ENCODE data around the gene PPP2R5C. TPM values are rescaled to one million over a fixed set of nuclear protein-coding genes. Genes with fewer than 3 reads are reported as not detected.

Gene PPP2R5C
- total and polyA plus RNA-seq, 4 experiments from 2014 or later: 273 to 620 (median 431) TPM

- H3K27ac ChIP-seq (ENCODE audit: low read depth, low read length): no peak overlapping the region
- intact Hi-C loops (cut with micrococcal nuclease): loop anchor here (5.0 kb wide), 1 partner anchor 372 kb away; the partner anchor contains the start of gene ZNF839
- POLR2A ChIA-PET (ENCODE audit: partially characterized antibody): interaction anchor here (1.1 kb wide), 1 partner anchor 20 kb away, joined by 3 read pairs; no protein-coding TSS in a partner anchor
- H3K27me3 Mint-ChIP-seq: peaks cover 20 to 30% of the 10 kb centered on the region in 2 donors
- H3K27ac Mint-ChIP-seq: peak overlapping the region in 4 of 7 donors; percentile 13 to 75 (median 48)
- peaks cover 0 to 12% of the 10 kb centered on the region in 2 donors for H3K36me3 Mint-ChIP-seq
- peaks cover 13% of the 10 kb centered on the region for H3K4me1 ChIP-seq (ENCODE audit: insufficient read depth, low read length)
- no peak overlapping the region for H3K4me3 ChIP-seq (ENCODE audit: low read length in 2 of 2)
- CTCF ChIA-PET (ENCODE audit: partially characterized antibody): no interaction called here
- no peaks in the 10 kb centered on the region for H3K36me3 ChIP-seq (ENCODE audit: insufficient read depth, low read length)
- H3K4me1 Mint-ChIP-seq: peaks cover 6 to 27% (median 18%) of the 10 kb centered on the region in 4 donors
- DNase-seq: no peak
- H3K9me3 ChIP-seq (ENCODE audit: control insufficient read depth in 1 of 2, low read length in 2 of 2): no peaks in the 10 kb centered on the region
- peak overlapping the region in 2 of 8 donors; percentile 7 to 59 for H3K4me3 Mint-ChIP-seq
- H3K27me3 ChIP-seq (ENCODE audit: insufficient read depth, low read length): peaks cover 5% of the 10 kb centered on the region
- H3K9me3 Mint-ChIP-seq: no peaks in the 10 kb centered on the region
Measured at GRCh38 chr14:101945171-101945570, 183.7 kb downstream of the PPP2R5C start.

- Histone ChIP-seq H3K9me3 (ENCODE audit: control insufficient read depth in 1 of 2, low read length in 2 of 2) (no peaks in the 10 kb centered on the region), H3K27me3 (ENCODE audit: insufficient read depth, low read length) (peaks cover 5% of the 10 kb centered on the region), H3K4me3 (ENCODE audit: low read length in 2 of 2) (peak overlapping the region; percentile 87 to 98), H3K27ac (ENCODE audit: low read depth, low read length) (peak overlapping the region; percentile 94), H3K36me3 (ENCODE audit: insufficient read depth, low read length) (no peaks in the 10 kb centered on the region), H3K4me1 (ENCODE audit: insufficient read depth, low read length) (peaks cover 13% of the 10 kb centered on the region)
- ChIA-PET CTCF (ENCODE audit: partially characterized antibody) (interaction anchor here (1.6 to 1.9 kb wide), 2 partner anchors 132 to 177 kb away, joined by 3 to 8 read pairs; no protein-coding TSS in a partner anchor), POLR2A (ENCODE audit: partially characterized antibody) (interaction anchor here (0.8 to 4.2 kb wide), 7 partner anchors 18 to 415 kb away, joined by 3 to 32 read pairs (median 4); partner anchors contain the start of genes CINP, DYNC1H1 and TECPR2)
- H3K36me3 Mint-ChIP-seq: peaks cover 0 to 12% of the 10 kb centered on the region in 2 donors
- DNase-seq: no peak
- peak overlapping the region; percentile 99 to 100 (median 100) for H3K27ac Mint-ChIP-seq
- H3K27me3 Mint-ChIP-seq: peaks cover 11 to 19% of the 10 kb centered on the region in 2 donors
- intact Hi-C loops (cut with micrococcal nuclease): loop anchor here (5.0 kb wide), 1 partner anchor 370 kb away; the partner anchor contains the start of gene ZNF839
- no peaks in the 10 kb centered on the region for H3K9me3 Mint-ChIP-seq
- peaks cover 6 to 31% (median 21%) of the 10 kb centered on the region in 4 donors for H3K4me1 Mint-ChIP-seq
- H3K4me3 Mint-ChIP-seq: peak overlapping the region; percentile 92 to 99 (median 96)
Measured at GRCh38 chr14:101947577-101947903, 186.0 kb downstream of the PPP2R5C start.

GRCh38 chr14:101947904-101948665 is 186.6 kb downstream of the PPP2R5C start:
- Histone ChIP-seq H3K27me3 (ENCODE audit: insufficient read depth, low read length) (peaks cover 5% of the 10 kb centered on the region), H3K9me3 (ENCODE audit: control insufficient read depth in 1 of 2, low read length in 2 of 2) (no peaks in the 10 kb centered on the region), H3K4me1 (ENCODE audit: insufficient read depth, low read length) (peaks cover 13% of the 10 kb centered on the region), H3K36me3 (ENCODE audit: insufficient read depth, low read length) (no peaks in the 10 kb centered on the region), H3K4me3 (ENCODE audit: low read length in 2 of 2) (peak overlapping the region; percentile 87 to 98), H3K27ac (ENCODE audit: low read depth, low read length) (peak overlapping the region; percentile 94)
- Mint-ChIP-seq H3K4me1 (peaks cover 6 to 31% (median 21%) of the 10 kb centered on the region in 4 donors), H3K4me3 (peak overlapping the region; percentile 92 to 99 (median 96)), H3K36me3 (peaks cover 0 to 12% of the 10 kb centered on the region in 2 donors), H3K9me3 (no peaks in the 10 kb centered on the region), H3K27ac (peak overlapping the region; percentile 99 to 100 (median 100)), H3K27me3 (peaks cover 9 to 16% of the 10 kb centered on the region in 2 donors)
- ChIA-PET CTCF (ENCODE audit: partially characterized antibody) (interaction anchor here (0.9 to 1.9 kb wide), 7 partner anchors 11 to 241 kb away, joined by 3 to 8 read pairs (median 4); partner anchors contain the start of gene DYNC1H1), POLR2A (ENCODE audit: partially characterized antibody) (interaction anchor here (0.5 to 4.2 kb wide), 25 partner anchors 12 to 414 kb away, joined by 3 to 32 read pairs (median 4); partner anchors contain the start of genes CINP, DYNC1H1 and TECPR2)
- intact Hi-C loops (cut with micrococcal nuclease): loop anchor here (1.0 to 5.0 kb wide), 9 partner anchors 16 to 644 kb away; partner anchors contain the start of genes DYNC1H1, HSP90AA1, MOK and RCOR1
- DNase-seq: peak; percentile 99 to 100 (median 100)

- CTCF ChIA-PET (ENCODE audit: partially characterized antibody): interaction anchor here (0.9 to 1.6 kb wide), 6 partner anchors 10 to 241 kb away, joined by 3 to 6 read pairs (median 4); partner anchors contain the start of gene DYNC1H1
- H3K36me3 ChIP-seq (ENCODE audit: insufficient read depth, low read length): no peaks in the 10 kb centered on the region
- no peak for DNase-seq
- POLR2A ChIA-PET (ENCODE audit: partially characterized antibody): interaction anchor here (0.6 to 4.2 kb wide), 21 partner anchors 13 to 414 kb away, joined by 3 to 32 read pairs (median 4); partner anchors contain the start of genes CINP, DYNC1H1 and TECPR2
- H3K27me3 ChIP-seq (ENCODE audit: insufficient read depth, low read length): peaks cover 5% of the 10 kb centered on the region
- intact Hi-C loops (cut with micrococcal nuclease): loop anchor here (1.0 to 5.0 kb wide), 9 partner anchors 16 to 644 kb away; partner anchors contain the start of genes DYNC1H1, HSP90AA1, MOK and RCOR1
- H3K9me3 ChIP-seq (ENCODE audit: control insufficient read depth in 1 of 2, low read length in 2 of 2): no peaks in the 10 kb centered on the region
- no peaks in the 10 kb centered on the region for H3K9me3 Mint-ChIP-seq
- H3K27ac Mint-ChIP-seq: peak overlapping the region; percentile 99 to 100 (median 100)
- peak overlapping the region; percentile 92 to 99 (median 96) for H3K4me3 Mint-ChIP-seq
- H3K4me1 ChIP-seq (ENCODE audit: insufficient read depth, low read length): peaks cover 13% of the 10 kb centered on the region
- peaks cover 6 to 31% (median 21%) of the 10 kb centered on the region in 4 donors for H3K4me1 Mint-ChIP-seq
- H3K36me3 Mint-ChIP-seq: peaks cover 0 to 12% of the 10 kb centered on the region in 2 donors
- H3K27me3 Mint-ChIP-seq: peaks cover 3 to 14% of the 10 kb centered on the region in 2 donors
- H3K27ac ChIP-seq (ENCODE audit: low read depth, low read length): peak overlapping the region; percentile 94
- H3K4me3 ChIP-seq (ENCODE audit: low read length in 2 of 2): peak overlapping the region; percentile 63 to 87
Measured at GRCh38 chr14:101948666-101949216, 187.2 kb downstream of the PPP2R5C start.

- ChIA-PET CTCF (ENCODE audit: partially characterized antibody) (interaction anchor here (1.5 to 2.5 kb wide), 2 partner anchors 10 to 364 kb away, joined by 3 to 8 read pairs; no protein-coding TSS in a partner anchor), POLR2A (ENCODE audit: partially characterized antibody) (interaction anchor here (0.7 to 4.2 kb wide), 2 partner anchors 15 to 159 kb away, joined by 3 to 32 read pairs; partner anchors contain the start of gene DYNC1H1)
- H3K4me1 Mint-ChIP-seq: peaks cover 6 to 31% (median 21%) of the 10 kb centered on the region in 4 donors
Measured at GRCh38 chr14:101950100-101950499, 188.6 kb downstream of the PPP2R5C start.

GRCh38 chr14:101950516-101951215 is 189.2 kb downstream of the PPP2R5C start:
- Histone ChIP-seq H3K4me1 (ENCODE audit: insufficient read depth, low read length) (peaks cover 13% of the 10 kb centered on the region), H3K36me3 (ENCODE audit: insufficient read depth, low read length) (no peaks in the 10 kb centered on the region), H3K27me3 (ENCODE audit: insufficient read depth, low read length) (peaks cover 5% of the 10 kb centered on the region), H3K9me3 (ENCODE audit: control insufficient read depth in 1 of 2, low read length in 2 of 2) (no peaks in the 10 kb centered on the region), H3K27ac (ENCODE audit: low read depth, low read length) (no peak overlapping the region), H3K4me3 (ENCODE audit: low read length in 2 of 2) (no peak overlapping the region)
- intact Hi-C loops (cut with micrococcal nuclease): no loop called here
- ChIA-PET POLR2A (ENCODE audit: partially characterized antibody) (interaction anchor here (4.2 kb wide), 1 partner anchor 15 kb away, joined by 32 read pairs; the partner anchor contains the start of gene DYNC1H1), CTCF (ENCODE audit: partially characterized antibody) (interaction anchor here (0.9 to 2.5 kb wide), 3 partner anchors 10 to 363 kb away, joined by 3 to 8 read pairs (median 3); no protein-coding TSS in a partner anchor)
- no peaks in the 10 kb centered on the region for H3K9me3 Mint-ChIP-seq
- peaks cover 0 to 12% of the 10 kb centered on the region in 2 donors for H3K36me3 Mint-ChIP-seq
- H3K4me1 Mint-ChIP-seq: peaks cover 6 to 31% (median 21%) of the 10 kb centered on the region in 4 donors
- peaks cover 0 to 6% of the 10 kb centered on the region in 2 donors for H3K27me3 Mint-ChIP-seq
- peak overlapping the region in 6 of 8 donors; percentile 17 to 62 (median 54) for H3K4me3 Mint-ChIP-seq
- H3K27ac Mint-ChIP-seq: peak overlapping the region in 3 of 7 donors; percentile 29 to 99 (median 80)
- DNase-seq: no peak

More at GRCh38 chr14:101950100-101950499, 188.6 kb downstream of the PPP2R5C start:
- Histone ChIP-seq H3K4me1 (ENCODE audit: insufficient read depth, low read length) (peaks cover 13% of the 10 kb centered on the region), H3K27me3 (ENCODE audit: insufficient read depth, low read length) (peaks cover 5% of the 10 kb centered on the region), H3K36me3 (ENCODE audit: insufficient read depth, low read length) (no peaks in the 10 kb centered on the region), H3K4me3 (ENCODE audit: low read length in 2 of 2) (no peak overlapping the region), H3K27ac (ENCODE audit: low read depth, low read length) (no peak overlapping the region), H3K9me3 (ENCODE audit: control insufficient read depth in 1 of 2, low read length in 2 of 2) (no peaks in the 10 kb centered on the region)
- peaks cover 0 to 12% of the 10 kb centered on the region in 2 donors for H3K36me3 Mint-ChIP-seq
- peak overlapping the region in 1 of 7 donors; percentile 99 for H3K27ac Mint-ChIP-seq
- H3K27me3 Mint-ChIP-seq: peaks cover 3 to 10% of the 10 kb centered on the region in 2 donors
- DNase-seq: no peak
- H3K9me3 Mint-ChIP-seq: no peaks in the 10 kb centered on the region
- H3K4me3 Mint-ChIP-seq: peak overlapping the region in 3 of 8 donors; percentile 27 to 54 (median 52)
- intact Hi-C loops (cut with micrococcal nuclease): no loop called here
